K562 (cell line): Measurements from ENCODE around the gene NUPR1. TPM values are rescaled to one million over a fixed set of nuclear protein-coding genes. Genes with fewer than 3 reads are reported as not detected.

Source experiments
- ATAC-seq: fragments of 200-7000 bp; cut with Tn5 transposase; 3 replicates; pipeline ENCODE4 v1.9.1; 2020; ENCODE audit warnings: moderate library complexity
- BruUV-seq: library from RNA; stranded (reverse); fragments of 400-500 nt; replicated peaks from 2 replicates; lab custom pipeline; 2021; lab: Mats Ljungman, UMichigan
- CTCF ChIA-PET: fragments of 300-600 bp; formaldehyde crosslinking; extraction: SDS; loops from one replicate; lab custom pipeline; 2021; ENCODE audit warnings: low intra/inter-chr PET ratio; lab: Yijun Ruan, JAX
- POLR2A ChIA-PET: fragments of 300-600, 350-650 bp; sonication (Branson Sonifier 250); formaldehyde crosslinking; extraction: SDS; loops from one replicate; lab custom pipeline; 2021; ENCODE audit warnings: antibody characterized with exemption, inconsistent platforms; lab: Yijun Ruan, JAX
- DNase-seq, 4 experiments: peaks; one replicate each; pipeline versions ENCODE4 v3.0.0 to v3.0.0-alpha.2; 2011 to 2018; ENCODE audit warnings: low spot score in 3 of 4, mixed read lengths in 3 of 4; ENCODE audit errors: extremely low read depth in 1 of 4
- FAIRE-seq: peaks from 2 replicates; lab custom pipeline; 2011; peaks lifted over from hg19 to GRCh38; lab: Jason Lieb, UNC
- H2AFZ ChIP-seq: 2 replicates; pipeline ENCODE4 v1.6.0; 2011; ENCODE audit warnings: low read depth, low read length, control low read depth, inconsistent platforms
- H3K27ac ChIP-seq: fragments of 200-600 bp; 3 replicates; pipeline ENCODE4 v1.8.0; 2011; ENCODE audit warnings: low read depth, mild to moderate bottlenecking, control low read depth, inconsistent platforms, low read length, moderate library complexity, mixed read lengths; ENCODE audit errors: extremely low read depth
- H3K27me3 ChIP-seq, 2 experiments: fragments of 300-600 bp in 1 of 2; 2 replicates in 1 of 2; 3 replicates in 1 of 2; pipeline versions ENCODE4 v1.6.0 to v1.8.0; 2011; ENCODE audit warnings: inconsistent platforms in 2 of 2, low read length in 2 of 2, mild to moderate bottlenecking in 1 of 2, mixed read lengths in 1 of 2, moderate library complexity in 1 of 2; ENCODE audit not compliant: control insufficient read depth in 2 of 2, insufficient read depth in 2 of 2
- H3K36me3 ChIP-seq: fragments of 300-600 bp; 3 replicates; pipeline ENCODE4 v1.8.0; 2011; ENCODE audit warnings: mild to moderate bottlenecking, low read length, inconsistent platforms; ENCODE audit not compliant: control insufficient read depth, insufficient read depth
- H3K4me1 ChIP-seq, 2 experiments: fragments of 200-600 bp in 1 of 2; replicated peaks in 1 of 2; 2 replicates in 1 of 2; 3 replicates in 1 of 2; pipeline versions ENCODE4 v1.5.1 to v1.8.0; 2011; ENCODE audit warnings: inconsistent platforms in 2 of 2, low read length in 2 of 2, mild to moderate bottlenecking in 1 of 2, mixed read lengths in 1 of 2, moderate library complexity in 1 of 2; ENCODE audit not compliant: control insufficient read depth in 2 of 2, insufficient read depth in 2 of 2
- H3K4me2 ChIP-seq: 2 replicates; pipeline ENCODE4 v1.6.1; 2011; ENCODE audit warnings: low read length, control low read depth, inconsistent platforms, mixed read lengths; ENCODE audit not compliant: insufficient read depth
- H3K4me3 ChIP-seq: fragments of 200-600 bp; sonication (generic), shearing (Covaris generic); 2 replicates; pipeline ENCODE4 v1.5.1; 2016; ENCODE audit warnings: control low read depth, inconsistent platforms
- H3K79me2 ChIP-seq: fragments of 200-600 bp; 3 replicates; pipeline ENCODE4 v1.8.0; 2011; ENCODE audit warnings: low read length, inconsistent platforms; ENCODE audit not compliant: control insufficient read depth, insufficient read depth
- H3K9ac ChIP-seq, 2 experiments: 2 replicates each; pipeline versions ENCODE4 v1.6.0 to v1.6.1; 2011; ENCODE audit warnings: low read depth in 2 of 2, low read length in 2 of 2, control low read depth in 1 of 2, inconsistent platforms in 1 of 2, mild to moderate bottlenecking in 1 of 2, mixed read lengths in 1 of 2; ENCODE audit not compliant: insufficient read depth in 1 of 2
- H3K9me1 ChIP-seq: one replicate; pipeline ENCODE4 v1.6.0; 2011; ENCODE audit warnings: inconsistent platforms, mild to moderate bottlenecking, low read length, moderate library complexity; ENCODE audit not compliant: control insufficient read depth, insufficient read depth
- H3K9me3 ChIP-seq: replicated peaks from 2 replicates; pipeline ENCODE4 v1.5.1; 2011; ENCODE audit warnings: low read depth, low read length, inconsistent platforms; ENCODE audit not compliant: control insufficient read depth, insufficient read depth
- H4K20me1 ChIP-seq: replicated peaks from 2 replicates; pipeline ENCODE4 v1.6.1; 2011; ENCODE audit warnings: low read length, inconsistent platforms, mixed read lengths; ENCODE audit not compliant: control insufficient read depth, insufficient read depth
- ARID1B ChIP-seq: fragments of 450-650 bp; IDR thresholded peaks from 2 replicates; pipeline ENCODE4 v1.6.1; 2016; ENCODE audit warnings: antibody characterized with exemption, mild to moderate bottlenecking, inconsistent platforms
- CEBPB ChIP-seq: fragments of 450-650 bp; IDR thresholded peaks from 2 replicates; pipeline ENCODE4 v1.6.1; 2016; ENCODE audit warnings: missing genetic modification characterization, missing compliant biosample characterization
- ELF1 ChIP-seq: fragments of 200-800 bp; sonication (Bioruptor generic); IDR thresholded peaks from 2 replicates; pipeline ENCODE4 v1.6.1; 2016; ENCODE audit warnings: missing genetic modification characterization, missing compliant biosample characterization
- GTF2E2 ChIP-seq: fragments of 200-800 bp; sonication (Bioruptor generic); IDR thresholded peaks from 2 replicates; pipeline ENCODE4 v1.6.1; 2016; ENCODE audit warnings: missing genetic modification characterization, missing compliant biosample characterization
- LEF1 ChIP-seq: fragments of 450-650 bp; IDR thresholded peaks from 2 replicates; pipeline ENCODE4 v1.6.1; 2016; ENCODE audit warnings: mild to moderate bottlenecking
- MAFG ChIP-seq: fragments of 450-650 bp; conservative IDR thresholded peaks from 2 replicates; pipeline ENCODE4 v1.6.1; 2016; ENCODE audit warnings: missing genetic modification characterization, missing compliant biosample characterization
- ZNF384 ChIP-seq: IDR thresholded peaks from 2 replicates; pipeline ENCODE4 v1.6.1; 2012; ENCODE audit warnings: low read depth, low read length, improper control_type of control experiment
- ZNF764 ChIP-seq: fragments of 250-450 bp; sonication (Bioruptor Pico); IDR thresholded peaks from 2 replicates; pipeline ENCODE4 v1.4.0; 2020; ENCODE audit warnings: low read depth, mild to moderate bottlenecking, moderate library complexity
- ZNF766 ChIP-seq: fragments of 200-800 bp; sonication (Bioruptor generic); conservative IDR thresholded peaks from 2 replicates; pipeline ENCODE4 v1.6.1; 2016; ENCODE audit warnings: missing genetic modification characterization, missing compliant biosample characterization
- WGBS: fragments of 100-300 bp; shearing (Covaris generic); methylation state at CpG from one replicate; pipeline ENCODE4 v1.1.6; 2016; ENCODE audit warnings: low coverage, mixed read lengths; ENCODE audit not compliant: insufficient coverage; ENCODE audit errors: missing lambda C conversion rate; 5-methylcytosine and 5-hydroxymethylcytosine counted together
- in situ Hi-C: fragments of 300-500 bp; cut with MboI; formaldehyde crosslinking; loops from 4 replicates; pipeline ENCODE4 v1.15.0; 2018; ENCODE audit warnings: inconsistent platforms, mixed read lengths
- intact Hi-C: fragments of 100-400 bp; cut with micrococcal nuclease; formaldehyde crosslinking; loops from 2 replicates; pipeline ENCODE4 v1.14.2; 2022
- polyA plus RNA-seq, 8 experiments: library from polyadenylated mRNA; depleted of rRNA in 4 of 8; stranded (reverse) in 5 of 8; unstranded in 3 of 8; fragments of >200 nt; fragmentation: Nextera tagmentation in 2 of 8; fragmentation: Illumina TruSeq in 1 of 8; extraction: Ambion mirVana in 2 of 8; extraction: Trizol in 1 of 8; gene quantifications; 2 replicates each; pipeline versions ENCODE4 v1.2.1 to v1.2.3, GENCODE V29; 2011 to 2014; ENCODE audit warnings: inconsistent platforms in 1 of 8, missing spikeins in 1 of 8
- total RNA-seq, 7 experiments: library from RNA; depleted of rRNA in 6 of 7; stranded (reverse); fragments of >200 nt in 6 of 7; fragmentation: Illumina TruSeq in 2 of 7; extraction: Trizol in 2 of 7; gene quantifications; 2 replicates each; pipeline versions ENCODE4 v1.2.1 to v1.2.3, GENCODE V29; 2011 to 2021; ENCODE audit warnings: low replicate concordance in 1 of 7
- TF ChIP-seq, protein P1 (sequence below): fragments of 250-450 bp; sonication (Bioruptor Pico); IDR thresholded peaks from 2 replicates; pipeline ENCODE4 v1.4.0; 2020; ENCODE audit warnings: mild to moderate bottlenecking, moderate library complexity
- TF ChIP-seq, protein P2 (sequence below): fragments of 450-650 bp; IDR thresholded peaks from 2 replicates; pipeline ENCODE4 v1.6.1; 2016

NUPR1 gene
- total and polyA plus RNA-seq, 9 of the 15 experiments (the other 6 are each of a cell fraction or from before 2014, with no cell fraction given), result 0.07 to 1.5 (median 0.27) TPM

DNA sequence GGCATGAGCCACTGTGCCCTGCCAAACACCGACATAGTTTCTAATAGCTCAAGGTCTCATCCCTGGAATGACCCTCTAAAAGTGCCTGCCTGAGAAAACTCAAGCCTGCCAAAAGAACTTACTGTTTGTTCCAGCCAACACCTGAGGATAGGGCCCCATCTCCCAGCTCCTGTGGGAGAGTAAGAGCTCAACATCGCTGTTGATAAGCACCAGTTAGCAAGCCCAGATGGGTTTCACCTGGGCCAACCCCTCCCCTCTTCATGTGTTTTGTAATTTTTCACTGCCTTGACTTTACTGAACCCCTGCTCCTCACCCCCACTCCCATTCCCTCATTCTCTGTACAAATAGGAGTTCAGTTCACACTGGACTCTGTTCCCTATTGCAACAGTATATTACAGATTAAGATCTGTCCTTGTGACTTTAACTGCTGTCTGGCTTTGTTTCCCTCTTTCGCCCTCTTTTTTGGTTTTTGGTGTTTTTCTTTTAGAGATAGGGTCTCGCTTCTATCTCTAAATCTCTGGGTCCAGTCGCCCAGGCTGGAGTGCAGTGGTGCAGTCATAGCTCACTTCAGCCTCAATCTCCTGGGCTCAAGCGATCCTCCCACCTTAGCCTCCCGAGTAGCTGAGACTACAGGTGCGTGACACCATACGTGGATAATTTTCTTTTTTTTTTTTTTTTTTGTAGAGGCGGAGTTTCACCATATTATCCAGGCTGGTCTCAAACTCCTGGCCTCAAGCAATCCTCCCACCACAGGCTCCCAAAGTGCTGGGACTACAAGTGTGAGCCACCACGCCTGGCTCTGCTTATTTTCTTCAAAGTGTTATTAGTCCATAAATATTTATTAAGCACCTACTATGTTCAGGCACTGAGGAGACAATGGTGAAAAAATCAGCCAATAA is 12.3 kb downstream of the NUPR1 start:
- Histone ChIP-seq H3K79me2 (no peaks in the 10 kb centered on the region), H4K20me1 (no peaks in the 10 kb centered on the region), H3K4me2 (no peak overlapping the region), H3K4me3 (no peak overlapping the region), H3K27ac (no peak overlapping the region), H2AFZ (peak overlapping the region; percentile 0; the same call in 1 of the 2 replicates), H3K9me1 (no peaks in the 10 kb centered on the region), H3K36me3 (no peaks in the 10 kb centered on the region), H3K9me3 (no peaks in the 10 kb centered on the region), H3K9ac (no peak overlapping the region; a peak in 1 of 4 replicates), H3K27me3 (no peaks in the 10 kb centered on the region), H3K4me1 (peaks cover 0 to 13% of the 10 kb centered on the region in 2 experiments; a peak in 3 of 5 replicates)
- CTCF ChIA-PET, result no interaction called here
- FAIRE-seq (no peak), ATAC-seq (no peak), DNase-seq (no peak)
- intact Hi-C loops, result loop anchor here (10.0 kb wide), 1 partner anchor 252 kb away; no protein-coding TSS in a partner anchor
- BruUV-seq, result no TSS peak
- WGBS, result 52% methylated on average over 11 of the region's 11 CpGs
- POLR2A ChIA-PET, result no interaction called here
- in situ Hi-C loops, result loop anchor here (25.0 kb wide), 2 partner anchors 186 to 961 kb away; partner anchors contain the start of gene EIF3C
- TF ChIP-seq CEBPB (tag) (peak; percentile 66), LEF1 (no peak)

DNA sequence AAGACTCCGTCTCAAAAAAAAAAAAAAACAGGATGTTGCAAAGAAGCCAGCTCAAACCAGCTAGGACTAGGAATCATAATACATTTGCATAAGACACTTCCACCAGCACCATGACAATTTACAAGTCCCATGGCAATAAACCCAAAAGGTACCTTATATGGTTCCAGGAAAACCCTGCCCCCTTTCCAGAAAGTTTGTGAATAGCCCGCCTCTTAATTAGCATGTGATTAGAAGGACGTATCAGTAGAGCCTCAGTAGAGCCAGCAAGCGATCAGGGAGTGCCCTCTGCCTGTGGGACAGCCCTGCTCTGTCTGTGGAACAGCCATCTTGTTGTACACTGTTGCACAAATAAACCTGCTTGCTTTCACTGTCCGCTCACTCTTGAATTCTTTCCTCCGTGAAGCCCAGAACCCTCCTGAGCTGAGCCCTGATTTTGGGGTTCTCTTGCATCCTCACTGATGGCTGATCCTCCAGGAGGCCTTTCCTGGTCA is 14.0 kb downstream of the NUPR1 start:
- no TSS peak for BruUV-seq
- TF ChIP-seq GTF2E2 (tag) (no peak), ZNF764 (CRISPR knock-in tag) (no peak), MAFG (tag) (no peak), ZNF766 (peak; percentile 88), ZNF384 (peak; percentile 79), ELF1 (tag) (no peak), ARID1B (no peak)
- TF ChIP-seq, protein P1, sequence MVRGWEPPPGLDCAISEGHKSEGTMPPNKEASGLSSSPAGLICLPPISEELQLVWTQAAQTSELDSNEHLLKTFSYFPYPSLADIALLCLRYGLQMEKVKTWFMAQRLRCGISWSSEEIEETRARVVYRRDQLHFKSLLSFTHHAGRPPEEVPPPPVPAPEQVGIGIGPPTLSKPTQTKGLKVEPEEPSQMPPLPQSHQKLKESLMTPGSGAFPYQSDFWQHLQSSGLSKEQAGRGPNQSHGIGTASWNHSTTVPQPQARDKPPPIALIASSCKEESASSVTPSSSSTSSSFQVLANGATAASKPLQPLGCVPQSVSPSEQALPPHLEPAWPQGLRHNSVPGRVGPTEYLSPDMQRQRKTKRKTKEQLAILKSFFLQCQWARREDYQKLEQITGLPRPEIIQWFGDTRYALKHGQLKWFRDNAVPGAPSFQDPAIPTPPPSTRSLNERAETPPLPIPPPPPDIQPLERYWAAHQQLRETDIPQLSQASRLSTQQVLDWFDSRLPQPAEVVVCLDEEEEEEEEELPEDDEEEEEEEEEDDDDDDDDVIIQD (CRISPR knock-in tag), result no peak
- TF ChIP-seq, protein P2, sequence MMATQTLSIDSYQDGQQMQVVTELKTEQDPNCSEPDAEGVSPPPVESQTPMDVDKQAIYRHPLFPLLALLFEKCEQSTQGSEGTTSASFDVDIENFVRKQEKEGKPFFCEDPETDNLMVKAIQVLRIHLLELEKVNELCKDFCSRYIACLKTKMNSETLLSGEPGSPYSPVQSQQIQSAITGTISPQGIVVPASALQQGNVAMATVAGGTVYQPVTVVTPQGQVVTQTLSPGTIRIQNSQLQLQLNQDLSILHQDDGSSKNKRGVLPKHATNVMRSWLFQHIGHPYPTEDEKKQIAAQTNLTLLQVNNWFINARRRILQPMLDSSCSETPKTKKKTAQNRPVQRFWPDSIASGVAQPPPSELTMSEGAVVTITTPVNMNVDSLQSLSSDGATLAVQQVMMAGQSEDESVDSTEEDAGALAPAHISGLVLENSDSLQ, result no peak

More for the DNA sequence above, 14.0 kb downstream of the NUPR1 start:
- Histone ChIP-seq H2AFZ (peak overlapping the region; percentile 86), H3K4me1 (peaks cover 0 to 13% of the 10 kb centered on the region in 2 experiments; a peak in 3 of 5 replicates), H3K4me3 (no peak overlapping the region), H3K9ac (no peak overlapping the region), H3K27ac (0 out of 3 replicates have a peak overlapping the region, but pooled peaks have one; percentile 28), H3K9me3 (no peaks in the 10 kb centered on the region), H3K27me3 (no peaks in the 10 kb centered on the region), H3K36me3 (no peaks in the 10 kb centered on the region), H3K9me1 (no peaks in the 10 kb centered on the region), H3K79me2 (no peaks in the 10 kb centered on the region), H3K4me2 (no peak overlapping the region; the same call in 1 of the 2 replicates), H4K20me1 (no peaks in the 10 kb centered on the region)
- ChIA-PET POLR2A (no interaction called here), CTCF (no interaction called here)
- in situ Hi-C loops, result loop anchor here (25.0 kb wide), 2 partner anchors 188 to 963 kb away; partner anchors contain the start of gene EIF3C
- intact Hi-C loops, result loop anchor here (10.0 kb wide), 1 partner anchor 250 kb away; no protein-coding TSS in a partner anchor
- 50% methylated on average over 6 of the region's 6 CpGs for WGBS
- FAIRE-seq (no peak), DNase-seq (peak in 3 of 4 experiments; percentile 17 to 61 (median 50)), ATAC-seq (peak; percentile 96)
